A549 (cell line): ENCODE data around the gene RPS27A. TPM values are rescaled to one million over a fixed set of nuclear protein-coding genes. Genes with fewer than 3 reads are reported as not detected.

Experiments used
- ATAC-seq, 2 experiments: fragments of 200-7000 bp in 1 of 2; fragments of >200 bp in 1 of 2; cut with Nextera tagmentation in 1 of 2; cut with Tn5 transposase in 1 of 2; 3 replicates each; pipeline versions ENCODE4 v1.8.0 to v1.9.1; 2018 to 2020; ENCODE audit warnings: mild to moderate bottlenecking in 1 of 2, moderate library complexity in 1 of 2
- CTCF ChIA-PET: fragments of 300-600 bp; sonication (Branson Sonifier 250); formaldehyde crosslinking; extraction: SDS; loops from one replicate; lab custom pipeline; 2021; ENCODE audit warnings: antibody characterized with exemption, inconsistent platforms; lab: Yijun Ruan, JAX
- POLR2A ChIA-PET: fragments of 350-600 bp; formaldehyde crosslinking; extraction: SDS; loops from one replicate; lab custom pipeline; 2021; ENCODE audit warnings: antibody characterized with exemption, inconsistent platforms; lab: Yijun Ruan, JAX
- DNase-seq, 2 experiments: peaks; one replicate each; pipeline versions ENCODE4 v3.0.0 to v3.0.0-alpha.2; 2011 to 2016; ENCODE audit warnings: low read depth in 1 of 2, low spot score in 1 of 2
- FAIRE-seq: peaks from 2 replicates; lab custom pipeline; 2011; peaks lifted over from hg19 to GRCh38; lab: Jason Lieb, UNC
- H3K27ac ChIP-seq, 2 experiments: fragments of >200 bp; sonication (Bioruptor Twin); formaldehyde crosslinking; 3 replicates each; pipeline ENCODE4 v1.5.1; 2016 to 2017
- H3K4me1 ChIP-seq: fragments of >200 bp; sonication (Bioruptor Twin); formaldehyde crosslinking; 3 replicates; pipeline ENCODE4 v1.6.1; 2016
- H3K4me2 ChIP-seq: fragments of >200 bp; sonication (Bioruptor Twin); formaldehyde crosslinking; 3 replicates; pipeline ENCODE4 v1.6.1; 2016
- H3K4me3 ChIP-seq: fragments of >200 bp; sonication (Bioruptor Twin); formaldehyde crosslinking; 3 replicates; pipeline ENCODE4 v1.5.1; 2016
- H3K9me3 ChIP-seq: fragments of >200 bp; sonication (Bioruptor Twin); formaldehyde crosslinking; 3 replicates; pipeline ENCODE4 v1.6.1; 2016
- BHLHE40 ChIP-seq: IDR thresholded peaks from 2 replicates; pipeline ENCODE4 v1.6.1; 2012; ENCODE audit warnings: low read depth, low read length, inconsistent platforms
- CBX8 ChIP-seq: fragments of 200-600 bp; sonication (generic); IDR thresholded peaks from 2 replicates; pipeline ENCODE4 v1.6.1; 2016
- CHD2 ChIP-seq: fragments of 150-350 bp; IDR thresholded peaks from 2 replicates; pipeline ENCODE4 v1.6.1; 2014; ENCODE audit warnings: low read length; ENCODE audit not compliant: partially characterized antibody
- CHD4 ChIP-seq: fragments of 200-600 bp; sonication (generic); IDR thresholded peaks from 2 replicates; pipeline ENCODE4 v1.6.1; 2016; ENCODE audit warnings: antibody characterized with exemption, mild to moderate bottlenecking, borderline replicate concordance
- E2F6 ChIP-seq: IDR thresholded peaks from 2 replicates; pipeline ENCODE4 v1.6.1; 2012; ENCODE audit warnings: low read depth, borderline replicate concordance
- EHF ChIP-seq: fragments of 250-450 bp; sonication (Bioruptor Pico); IDR thresholded peaks from 2 replicates; pipeline ENCODE4 v1.5.0; 2020; ENCODE audit warnings: mild to moderate bottlenecking
- FOXS1 ChIP-seq: fragments of 250-450 bp; sonication (Bioruptor Pico); IDR thresholded peaks from 2 replicates; pipeline ENCODE4 v1.5.0; 2020; ENCODE audit warnings: mild to moderate bottlenecking, moderate library complexity
- GATA3 ChIP-seq: IDR thresholded peaks from 2 replicates; pipeline ENCODE4 v1.6.1; 2012; ENCODE audit warnings: borderline replicate concordance
- HES2 ChIP-seq: fragments of >200 bp; sonication (Bioruptor Twin); formaldehyde crosslinking; IDR thresholded peaks from 2 replicates; pipeline ENCODE4 v1.6.1; 2016
- HMGXB4 ChIP-seq: fragments of 250-450 bp; sonication (Bioruptor Pico); IDR thresholded peaks from 2 replicates; pipeline ENCODE4 v1.5.0; 2021; ENCODE audit warnings: mild to moderate bottlenecking, moderate library complexity, borderline replicate concordance
- HOXA7 ChIP-seq: fragments of 250-450 bp; sonication (Bioruptor Pico); IDR thresholded peaks from 2 replicates; pipeline ENCODE4 v1.5.0; 2020; ENCODE audit warnings: mild to moderate bottlenecking, moderate library complexity
- HOXB13 ChIP-seq: fragments of 250-450 bp; sonication (Bioruptor Pico); IDR thresholded peaks from 2 replicates; pipeline ENCODE4 v1.5.0; 2020; ENCODE audit warnings: low read depth, mild to moderate bottlenecking, moderate library complexity
- JUN ChIP-seq, 2 experiments: fragments of >200 bp; sonication (Bioruptor Twin); formaldehyde crosslinking; IDR thresholded peaks; 2 replicates in 1 of 2; 3 replicates in 1 of 2; pipeline ENCODE4 v1.6.1; 2016 to 2017
- KDM1A ChIP-seq: fragments of 200-600 bp; sonication (generic); IDR thresholded peaks from 2 replicates; pipeline ENCODE4 v1.6.1; 2016; ENCODE audit warnings: low read depth, mild to moderate bottlenecking
- MAFK ChIP-seq: fragments of 450-650 bp; IDR thresholded peaks from 2 replicates; pipeline ENCODE4 v1.6.1; 2014; ENCODE audit not compliant: partially characterized antibody
- MAX ChIP-seq: IDR thresholded peaks from 2 replicates; pipeline ENCODE4 v1.6.1; 2012
- RAD21 ChIP-seq, 2 experiments: fragments of >200 bp in 1 of 2; sonication (Bioruptor Twin) in 1 of 2; formaldehyde crosslinking in 1 of 2; IDR thresholded peaks in 1 of 2; conservative IDR thresholded peaks in 1 of 2; 2 replicates in 1 of 2; 3 replicates in 1 of 2; pipeline ENCODE4 v1.6.1; 2012 to 2018; ENCODE audit warnings: inconsistent platforms in 1 of 2
- RCOR1 ChIP-seq: fragments of 150-350 bp; IDR thresholded peaks from 2 replicates; pipeline ENCODE4 v1.6.1; 2014; ENCODE audit warnings: antibody characterized with exemption, low read length, low read depth
- RFX5 ChIP-seq: fragments of 450-650 bp; IDR thresholded peaks from 2 replicates; pipeline ENCODE4 v1.7.1; 2014; ENCODE audit warnings: antibody characterized with exemption, mild to moderate bottlenecking, moderate library complexity
- TFCP2L1 ChIP-seq: fragments of 250-450 bp; sonication (Bioruptor Pico); IDR thresholded peaks from 2 replicates; pipeline ENCODE4 v1.5.0; 2021; ENCODE audit warnings: mild to moderate bottlenecking
- TP53 ChIP-seq: fragments of 250-450 bp; sonication (Bioruptor Pico); IDR thresholded peaks from 2 replicates; pipeline ENCODE4 v1.5.0; 2021; ENCODE audit warnings: mild to moderate bottlenecking, moderate library complexity
- ZFP36 ChIP-seq: fragments of 450-650 bp; IDR thresholded peaks from 2 replicates; pipeline ENCODE4 v1.6.1; 2014; ENCODE audit warnings: borderline replicate concordance; ENCODE audit not compliant: partially characterized antibody
- ZSCAN20 ChIP-seq: fragments of 250-450 bp; sonication (Bioruptor Pico); IDR thresholded peaks from 2 replicates; pipeline ENCODE4 v1.8.0; 2022; ENCODE audit warnings: mild to moderate bottlenecking, moderate library complexity
- WGBS: methylation state at CpG from one replicate; pipeline ENCODE4 v1.1.6; 2017; ENCODE audit errors: missing lambda C conversion rate; 5-methylcytosine and 5-hydroxymethylcytosine counted together
- polyA plus RNA-seq, 4 experiments: library from polyadenylated mRNA; depleted of rRNA in 3 of 4; stranded (reverse); fragments of >200 nt; fragmentation: RNase III in 1 of 4; extraction: RNeasy Plus Mini Kit Qiagen cat#74134 plus additional on column Dnase treatment in 1 of 4; gene quantifications; 2 replicates in 3 of 4; 3 replicates in 1 of 4; pipeline ENCODE4 v1.2.3, GENCODE V29; 2011 to 2017
- TF ChIP-seq, protein P1 (sequence below): fragments of 250-450 bp; sonication (Bioruptor Pico); IDR thresholded peaks from 2 replicates; pipeline ENCODE4 v1.5.0; 2020; ENCODE audit warnings: low read depth, mild to moderate bottlenecking, moderate library complexity
- TF ChIP-seq, protein P2 (sequence below): fragments of 200-600 bp; sonication (generic); IDR thresholded peaks from 2 replicates; pipeline ENCODE4 v1.6.1; 2016; ENCODE audit warnings: antibody characterized with exemption, mild to moderate bottlenecking, moderate library complexity
- TF ChIP-seq, protein P3 (sequence below): fragments of 150-350 bp; IDR thresholded peaks from 2 replicates; pipeline ENCODE4 v1.6.1; 2014; ENCODE audit warnings: low read depth, mild to moderate bottlenecking, low read length
- TF ChIP-seq, protein P4 (sequence below): IDR thresholded peaks from 2 replicates; pipeline ENCODE4 v1.6.1; 2012

The RPS27A gene
- polyA plus RNA-seq, 2 of the 4 experiments (the other 2 are of a cell fraction): 2,882 to 3,746 TPM

DNA sequence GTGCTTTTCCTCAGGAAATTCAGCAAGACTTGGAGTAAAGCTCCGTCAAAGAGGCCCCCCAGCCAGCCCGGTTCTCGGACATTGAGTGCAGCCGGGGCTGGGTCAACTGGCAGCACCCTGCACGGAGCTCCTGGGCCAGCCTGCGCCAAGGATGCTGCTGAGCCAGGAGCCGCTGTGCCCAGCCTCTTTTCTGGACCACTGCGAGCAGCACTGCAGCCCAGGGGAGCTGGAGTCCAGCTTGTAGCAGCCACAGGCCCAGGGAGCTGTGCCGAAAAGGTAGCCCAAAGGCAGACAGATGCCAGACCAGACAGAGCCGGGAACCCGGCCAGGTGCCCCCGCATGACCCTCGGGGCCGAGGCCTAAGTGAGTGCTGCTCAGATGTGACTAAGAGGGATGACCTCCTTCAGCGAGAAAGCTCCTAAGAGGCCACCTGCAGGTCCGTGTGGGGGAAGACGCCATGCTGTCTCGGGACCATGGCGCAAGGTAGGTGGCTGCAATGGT, 7.7 kb upstream of the RPS27A start:
- no peaks in the 10 kb centered on the region for H3K9me3 ChIP-seq
- peaks cover 9% of the 10 kb centered on the region; the same call in 2 of the 3 replicates for H3K4me1 ChIP-seq
- WGBS: 83% methylated on average over 17 of the region's 19 CpGs
- H3K4me2 ChIP-seq: no peak overlapping the region
- H3K4me3 ChIP-seq: no peak overlapping the region
- no peak for TF ChIP-seq EHF (CRISPR knock-in tag)
- TF ChIP-seq TP53: no peak
- TF ChIP-seq BHLHE40: no peak
- TF ChIP-seq HMGXB4 (CRISPR knock-in tag): no peak
- no peak for TF ChIP-seq CHD4
- no peak for TF ChIP-seq RCOR1
- no peak for TF ChIP-seq E2F6
- TF ChIP-seq CBX8: no peak
- TF ChIP-seq ZSCAN20: no peak
- TF ChIP-seq MAX: no peak
- TF ChIP-seq HOXB13 (CRISPR knock-in tag): no peak
- TF ChIP-seq MAFK: no peak
- ChIA-PET CTCF (interaction anchor here (0.6 to 2.1 kb wide), 9 partner anchors 8 to 658 kb away, joined by 3 to 6 read pairs (median 4); no protein-coding TSS in a partner anchor), POLR2A (interaction anchor here (0.9 to 2.9 kb wide), 3 partner anchors 8 to 174 kb away, joined by 3 to 31 read pairs (median 6); partner anchors contain the start of genes CLHC1, RPS27A and RTN4)
- peak in 1 of 2 experiments; percentile 37 for DNase-seq
- FAIRE-seq: no peak
- H3K27ac ChIP-seq: no peak overlapping the region
- ATAC-seq: peak; percentile 35 to 52

DNA sequence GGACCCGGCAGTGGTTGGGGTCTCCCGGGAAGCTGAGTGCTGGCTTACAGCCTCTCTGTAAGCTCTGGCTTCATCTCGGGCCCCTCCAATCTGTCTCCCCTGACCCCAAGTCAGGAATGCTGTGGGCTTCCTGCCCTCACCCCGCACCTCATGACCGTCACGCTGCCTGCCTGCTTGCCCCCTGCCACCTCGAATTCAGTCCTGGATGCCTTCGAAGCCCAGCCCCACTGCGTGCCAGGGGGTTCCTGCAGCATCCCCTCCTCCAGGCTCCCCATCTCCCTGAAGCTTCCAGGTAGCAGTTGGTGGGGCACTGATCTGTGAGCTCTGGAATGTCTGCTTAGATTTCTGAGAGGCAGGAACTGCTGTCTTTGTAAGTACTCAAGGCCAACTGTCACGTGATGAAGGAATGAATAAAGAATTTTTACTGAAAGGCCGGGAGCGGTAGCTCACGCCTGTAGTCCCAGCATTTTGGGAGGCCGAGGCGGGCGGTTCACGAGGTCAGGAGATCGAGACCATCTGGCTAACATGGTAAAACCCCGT, 6.9 kb upstream of the RPS27A start:
- no peaks in the 10 kb centered on the region for H3K9me3 ChIP-seq
- H3K4me2 ChIP-seq: no peak overlapping the region
- FAIRE-seq (no peak), ATAC-seq (no peak), DNase-seq (no peak)
- H3K4me3 ChIP-seq: no peak overlapping the region
- ChIA-PET CTCF (interaction anchor here (0.7 to 2.1 kb wide), 4 partner anchors 9 to 326 kb away, joined by 3 to 6 read pairs (median 4); no protein-coding TSS in a partner anchor), POLR2A (no interaction called here)
- H3K4me1 ChIP-seq: peaks cover 10% of the 10 kb centered on the region; the same call in 2 of the 3 replicates
- no peak overlapping the region for H3K27ac ChIP-seq
- 84% methylated on average over 19 of the region's 19 CpGs for WGBS
- TF ChIP-seq ZFP36 (no peak), CHD2 (no peak), FOXS1 (CRISPR knock-in tag) (no peak), GATA3 (no peak), ZSCAN20 (no peak), KDM1A (no peak), HOXA7 (CRISPR knock-in tag) (no peak), TFCP2L1 (CRISPR knock-in tag) (no peak), HES2 (no peak), RAD21 (conservative IDR thresholded peaks at IDR 0.05 in 1 of 2, IDR thresholded peaks at IDR 0.05 in 1 of 2) (no peak), RFX5 (no peak), JUN (IDR thresholded peaks at IDR 0.05) (no peak)
- TF ChIP-seq, protein P1, sequence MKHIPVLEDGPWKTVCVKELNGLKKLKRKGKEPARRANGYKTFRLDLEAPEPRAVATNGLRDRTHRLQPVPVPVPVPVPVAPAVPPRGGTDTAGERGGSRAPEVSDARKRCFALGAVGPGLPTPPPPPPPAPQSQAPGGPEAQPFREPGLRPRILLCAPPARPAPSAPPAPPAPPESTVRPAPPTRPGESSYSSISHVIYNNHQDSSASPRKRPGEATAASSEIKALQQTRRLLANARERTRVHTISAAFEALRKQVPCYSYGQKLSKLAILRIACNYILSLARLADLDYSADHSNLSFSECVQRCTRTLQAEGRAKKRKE (CRISPR knock-in tag): no peak
- TF ChIP-seq, protein P2, sequence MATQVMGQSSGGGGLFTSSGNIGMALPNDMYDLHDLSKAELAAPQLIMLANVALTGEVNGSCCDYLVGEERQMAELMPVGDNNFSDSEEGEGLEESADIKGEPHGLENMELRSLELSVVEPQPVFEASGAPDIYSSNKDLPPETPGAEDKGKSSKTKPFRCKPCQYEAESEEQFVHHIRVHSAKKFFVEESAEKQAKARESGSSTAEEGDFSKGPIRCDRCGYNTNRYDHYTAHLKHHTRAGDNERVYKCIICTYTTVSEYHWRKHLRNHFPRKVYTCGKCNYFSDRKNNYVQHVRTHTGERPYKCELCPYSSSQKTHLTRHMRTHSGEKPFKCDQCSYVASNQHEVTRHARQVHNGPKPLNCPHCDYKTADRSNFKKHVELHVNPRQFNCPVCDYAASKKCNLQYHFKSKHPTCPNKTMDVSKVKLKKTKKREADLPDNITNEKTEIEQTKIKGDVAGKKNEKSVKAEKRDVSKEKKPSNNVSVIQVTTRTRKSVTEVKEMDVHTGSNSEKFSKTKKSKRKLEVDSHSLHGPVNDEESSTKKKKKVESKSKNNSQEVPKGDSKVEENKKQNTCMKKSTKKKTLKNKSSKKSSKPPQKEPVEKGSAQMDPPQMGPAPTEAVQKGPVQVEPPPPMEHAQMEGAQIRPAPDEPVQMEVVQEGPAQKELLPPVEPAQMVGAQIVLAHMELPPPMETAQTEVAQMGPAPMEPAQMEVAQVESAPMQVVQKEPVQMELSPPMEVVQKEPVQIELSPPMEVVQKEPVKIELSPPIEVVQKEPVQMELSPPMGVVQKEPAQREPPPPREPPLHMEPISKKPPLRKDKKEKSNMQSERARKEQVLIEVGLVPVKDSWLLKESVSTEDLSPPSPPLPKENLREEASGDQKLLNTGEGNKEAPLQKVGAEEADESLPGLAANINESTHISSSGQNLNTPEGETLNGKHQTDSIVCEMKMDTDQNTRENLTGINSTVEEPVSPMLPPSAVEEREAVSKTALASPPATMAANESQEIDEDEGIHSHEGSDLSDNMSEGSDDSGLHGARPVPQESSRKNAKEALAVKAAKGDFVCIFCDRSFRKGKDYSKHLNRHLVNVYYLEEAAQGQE: no peak
- TF ChIP-seq, protein P3, sequence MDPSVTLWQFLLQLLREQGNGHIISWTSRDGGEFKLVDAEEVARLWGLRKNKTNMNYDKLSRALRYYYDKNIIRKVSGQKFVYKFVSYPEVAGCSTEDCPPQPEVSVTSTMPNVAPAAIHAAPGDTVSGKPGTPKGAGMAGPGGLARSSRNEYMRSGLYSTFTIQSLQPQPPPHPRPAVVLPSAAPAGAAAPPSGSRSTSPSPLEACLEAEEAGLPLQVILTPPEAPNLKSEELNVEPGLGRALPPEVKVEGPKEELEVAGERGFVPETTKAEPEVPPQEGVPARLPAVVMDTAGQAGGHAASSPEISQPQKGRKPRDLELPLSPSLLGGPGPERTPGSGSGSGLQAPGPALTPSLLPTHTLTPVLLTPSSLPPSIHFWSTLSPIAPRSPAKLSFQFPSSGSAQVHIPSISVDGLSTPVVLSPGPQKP: no peak
- TF ChIP-seq, protein P4, sequence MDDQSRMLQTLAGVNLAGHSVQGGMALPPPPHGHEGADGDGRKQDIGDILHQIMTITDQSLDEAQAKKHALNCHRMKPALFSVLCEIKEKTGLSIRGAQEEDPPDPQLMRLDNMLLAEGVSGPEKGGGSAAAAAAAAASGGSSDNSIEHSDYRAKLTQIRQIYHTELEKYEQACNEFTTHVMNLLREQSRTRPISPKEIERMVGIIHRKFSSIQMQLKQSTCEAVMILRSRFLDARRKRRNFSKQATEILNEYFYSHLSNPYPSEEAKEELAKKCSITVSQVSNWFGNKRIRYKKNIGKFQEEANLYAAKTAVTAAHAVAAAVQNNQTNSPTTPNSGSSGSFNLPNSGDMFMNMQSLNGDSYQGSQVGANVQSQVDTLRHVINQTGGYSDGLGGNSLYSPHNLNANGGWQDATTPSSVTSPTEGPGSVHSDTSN: no peak
